CMK (cell line): Measurements from ENCODE around the gene ATP5MC2.
"Not testable (repeated sequence)": the region's sequence is repeated elsewhere in the genome, so short reads cannot be mapped to it uniquely, and the experiment has no call there.

Experiments used
- DNase-seq: peaks from one replicate; pipeline ENCODE4 v3.0.0-alpha.2; 2010; ENCODE audit warnings: low read depth

The ATP5MC2 gene

DNA sequence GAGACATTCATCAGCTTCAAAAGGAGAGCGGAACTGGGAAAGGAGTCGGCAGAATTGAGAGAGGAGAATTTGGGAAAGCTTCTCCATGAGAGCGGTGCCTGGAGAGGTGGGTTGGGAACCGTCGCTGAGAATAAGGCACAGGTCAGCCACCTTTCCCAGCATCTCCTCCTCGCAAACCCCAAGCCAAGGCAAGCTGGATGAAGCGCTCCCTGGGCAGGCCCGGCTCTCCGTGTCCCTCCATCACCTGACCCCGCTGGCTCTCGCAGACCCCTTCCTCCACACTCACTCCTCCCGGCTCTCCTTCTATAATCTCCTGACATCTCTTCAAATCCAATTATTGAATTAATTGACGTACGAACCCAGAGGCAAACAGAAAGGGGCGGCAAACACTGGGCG lies 18.9 kb upstream of the ATP5MC2 start:
- DNase-seq, result no peak

GRCh38 chr12:53688134-53688533 lies 12.3 kb upstream of the ATP5MC2 start:
- no peak for DNase-seq

DNA sequence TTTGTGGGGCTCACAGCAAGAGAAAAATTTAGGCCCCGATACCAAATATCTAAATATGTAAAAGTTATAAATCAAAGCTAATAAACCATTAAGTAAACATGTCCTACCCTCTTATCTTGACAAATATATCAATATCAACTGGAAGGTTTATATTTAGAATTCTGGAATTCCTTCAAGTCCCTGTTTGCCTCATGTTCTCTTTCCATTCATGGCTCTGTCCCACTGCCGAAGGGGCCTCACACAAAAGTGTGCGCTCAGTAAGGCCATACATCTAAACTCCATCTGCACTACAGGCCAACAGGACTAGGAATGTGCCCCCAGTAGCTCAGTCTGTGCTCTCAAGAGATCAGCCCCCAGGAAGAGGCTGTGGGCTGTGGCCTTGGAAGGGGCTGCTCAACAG lies 10.6 kb upstream of the ATP5MC2 start:
- DNase-seq, result no peak

DNA sequence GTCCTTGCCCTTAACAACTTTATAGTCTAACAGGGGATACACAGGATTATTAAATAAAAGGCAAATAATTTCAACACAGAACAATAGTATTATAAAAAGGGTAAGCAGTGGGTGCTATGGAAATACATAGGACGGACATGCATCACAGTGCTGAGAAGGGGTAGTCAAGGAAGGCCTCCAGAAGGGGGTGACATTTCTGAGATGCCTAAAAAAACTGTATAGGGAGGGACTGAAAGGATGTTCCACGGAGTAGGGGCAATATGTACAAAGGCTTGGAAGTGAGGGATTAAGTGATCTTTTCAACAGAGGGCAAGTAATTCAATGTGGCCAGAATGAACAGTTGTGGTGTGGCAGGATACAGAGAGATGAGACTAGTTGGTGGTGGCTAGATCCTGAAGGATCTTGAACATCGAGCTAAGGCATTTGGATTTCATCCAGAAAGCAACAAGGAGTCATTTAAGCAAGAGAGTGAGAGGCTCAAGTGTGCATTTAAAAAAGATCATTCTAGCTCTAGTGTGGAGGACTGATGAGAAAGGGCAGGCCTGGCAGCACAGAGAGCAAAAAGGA lies 8.9 kb upstream of the ATP5MC2 start:
- DNase-seq, result no peak

DNA sequence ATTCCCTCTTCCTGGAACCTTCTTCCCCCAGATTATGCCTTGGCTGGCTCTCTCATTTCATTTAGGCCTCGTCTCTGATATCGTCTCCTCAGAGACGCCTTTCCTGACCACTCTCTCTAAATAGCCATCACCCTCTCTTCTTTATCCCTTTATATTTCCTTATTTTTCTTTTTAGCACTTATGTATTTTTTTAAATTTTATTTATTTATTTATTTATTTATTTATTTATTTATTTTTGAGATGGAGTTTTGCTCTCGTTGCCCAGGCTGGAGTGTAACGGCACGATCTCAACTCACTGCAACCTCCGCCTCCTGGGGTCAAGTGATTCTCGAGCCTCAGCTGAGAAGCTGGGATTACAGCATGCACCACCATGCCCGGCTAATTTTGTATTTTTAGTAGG lies 8.1 kb upstream of the ATP5MC2 start:
- DNase-seq, result no peak

- DNase-seq, result no peak
Observed at GRCh38 chr12:53683494-53683893, 7.6 kb upstream of the ATP5MC2 start.

DNA sequence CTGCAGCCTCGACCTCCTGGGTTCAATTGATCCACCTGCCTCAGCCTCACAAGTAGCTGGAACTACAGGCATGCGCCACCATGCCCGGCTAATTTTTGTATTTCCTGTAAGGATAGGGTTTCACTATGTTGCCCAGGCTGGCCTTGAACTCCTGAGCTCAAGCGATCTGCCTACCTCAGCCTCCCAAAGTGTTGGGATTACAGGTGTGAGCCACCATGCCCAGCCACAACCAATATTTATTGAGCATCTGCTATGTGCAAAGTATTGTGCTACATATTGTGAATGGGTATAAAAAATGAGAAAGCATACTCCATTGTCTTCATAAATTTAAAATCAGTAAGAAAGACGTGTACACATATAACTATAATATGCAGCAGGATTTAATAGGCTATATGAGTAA lies 4.2 kb upstream of the ATP5MC2 start:
- not testable (repeated sequence) for DNase-seq

DNA sequence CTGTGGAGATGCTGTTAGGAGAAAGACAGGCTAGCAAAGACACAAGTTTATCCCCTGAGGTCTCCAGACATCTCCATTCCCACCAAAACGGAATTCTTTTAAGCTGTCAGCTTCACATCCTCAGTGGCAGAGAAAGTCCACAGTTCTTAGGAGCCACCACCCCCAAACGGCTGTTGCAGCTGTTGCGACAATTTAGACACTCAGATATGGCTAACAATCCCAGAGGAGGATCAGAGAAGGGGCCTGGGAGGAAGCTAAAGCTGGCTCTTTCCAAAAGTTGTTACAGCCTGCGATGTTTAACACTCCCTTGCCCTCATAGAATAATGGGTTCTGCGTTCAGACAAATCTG lies 1.9 kb upstream of the ATP5MC2 start:
- DNase-seq, result no peak

GRCh38 chr12:53677016-53677799 lies 1.3 kb upstream of the ATP5MC2 start:
- no peak for DNase-seq

GRCh38 chr12:53676656-53677015 lies 753 bp upstream of the ATP5MC2 start:
- no peak for DNase-seq

DNA sequence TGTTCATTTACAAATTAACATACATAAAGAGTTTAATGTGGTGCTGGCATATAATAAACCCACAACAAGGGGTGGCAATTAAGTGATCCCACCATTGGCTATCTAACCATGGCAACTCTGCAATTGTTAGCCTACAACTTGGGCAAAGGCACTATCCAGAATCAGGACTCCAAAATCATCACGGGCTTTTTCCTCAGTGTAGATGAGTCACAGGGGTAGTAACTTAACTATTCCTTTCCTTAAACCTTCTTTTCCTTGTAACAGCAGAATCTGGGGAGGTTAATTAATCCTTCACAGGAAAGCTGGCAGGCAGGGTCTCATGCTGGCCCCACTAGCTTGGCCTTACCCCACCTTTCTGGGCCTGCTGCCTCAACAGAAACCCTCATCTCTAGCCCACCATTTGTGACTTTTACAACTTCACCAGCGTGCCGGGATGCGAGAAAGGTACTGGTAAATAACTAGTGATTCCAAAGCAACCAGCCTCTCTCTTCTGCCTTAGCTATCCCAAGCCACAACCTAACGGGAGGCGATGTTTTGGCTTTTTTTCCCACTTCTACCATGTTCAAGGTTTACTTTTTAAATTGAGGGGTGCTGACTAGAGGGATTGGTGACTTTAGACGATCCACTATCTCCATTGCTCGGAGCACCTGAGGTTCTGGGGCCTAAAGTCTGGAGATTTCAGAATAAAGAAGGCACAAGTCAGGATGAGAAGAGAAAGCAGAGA lies 744 bp downstream of the ATP5MC2 start:
- DNase-seq, result no peak

DNA sequence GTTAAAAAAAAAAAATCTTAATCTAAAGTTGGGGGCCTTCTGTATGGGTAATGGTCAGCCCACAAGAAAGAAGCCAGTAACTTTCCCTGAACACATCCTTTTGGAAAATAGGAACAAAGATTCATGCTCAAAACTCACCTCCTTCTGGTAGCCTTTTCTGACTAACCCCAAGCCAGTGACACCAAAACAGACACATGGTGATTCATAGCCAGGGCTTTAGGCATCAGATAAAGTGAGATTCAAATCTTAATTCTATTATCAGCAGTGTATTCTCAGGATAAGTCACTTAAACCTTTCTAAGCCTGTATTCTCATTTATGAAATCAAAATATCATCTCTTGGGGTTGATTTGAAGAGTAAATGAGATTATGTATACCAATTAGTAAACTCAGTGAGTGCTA lies 4.9 kb downstream of the ATP5MC2 start:
- DNase-seq, result no peak

DNA sequence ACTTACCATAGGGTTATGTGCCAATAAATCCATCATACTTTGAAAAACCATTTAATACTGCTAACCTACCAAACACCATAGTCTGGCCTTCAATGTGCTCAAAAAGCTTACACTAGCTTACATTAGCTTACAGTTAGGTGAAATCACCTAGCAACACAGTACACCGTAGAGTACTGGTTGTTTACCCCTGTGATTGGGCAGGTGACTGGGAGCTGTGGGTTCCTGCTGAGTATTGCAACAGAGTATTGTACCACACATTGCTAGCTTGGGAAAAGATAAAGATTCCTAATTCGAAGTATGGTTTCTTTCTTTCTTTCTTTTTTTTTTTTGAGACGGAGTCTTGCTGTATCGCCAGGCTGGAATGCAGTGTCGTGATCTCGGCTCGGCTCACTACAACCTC lies 5.6 kb downstream of the ATP5MC2 start:
- DNase-seq, result no peak

GRCh38 chr12:53667080-53667479 lies 8.8 kb downstream of the ATP5MC2 start:
- DNase-seq, result no peak

DNA sequence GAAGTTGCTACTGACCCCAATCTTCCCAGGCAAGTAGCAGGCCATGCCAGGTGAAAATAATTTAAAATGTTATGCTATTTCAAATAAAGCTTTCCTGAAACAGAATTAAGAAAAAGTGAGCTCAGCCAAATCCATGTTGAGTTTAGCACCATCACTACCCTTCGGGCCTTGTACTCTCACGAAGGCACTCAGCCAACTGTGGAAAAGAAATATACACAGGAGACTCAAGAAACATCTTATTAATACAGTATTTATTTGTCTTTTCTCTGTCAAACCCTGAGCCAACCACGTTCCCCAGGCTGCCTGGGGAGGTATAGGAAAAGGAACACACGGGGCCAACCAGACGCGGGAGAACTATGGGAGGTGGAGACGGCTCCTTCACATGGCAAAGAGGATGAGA lies 10.9 kb downstream of the ATP5MC2 start:
- DNase-seq, result no peak

DNA sequence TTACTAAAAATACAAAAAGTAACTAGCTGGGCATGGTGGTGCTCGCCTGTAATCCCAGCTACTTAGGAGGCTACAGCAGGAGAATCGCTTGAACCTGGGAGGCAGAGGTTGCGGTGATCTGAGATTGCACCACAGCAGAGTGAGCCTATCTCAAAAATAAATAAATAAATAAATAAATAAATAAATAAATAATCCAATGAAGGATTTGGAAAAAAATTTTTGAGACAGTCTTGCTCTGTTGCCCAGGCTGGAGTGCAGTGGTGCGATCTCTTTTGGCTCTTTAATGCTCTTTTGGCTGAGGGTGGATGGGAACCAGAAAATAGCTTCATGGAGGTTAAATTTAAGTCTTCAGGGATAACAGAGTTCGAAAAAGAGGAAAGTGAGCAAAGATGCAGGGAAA lies 11.7 kb downstream of the ATP5MC2 start:
- no peak for DNase-seq

DNA sequence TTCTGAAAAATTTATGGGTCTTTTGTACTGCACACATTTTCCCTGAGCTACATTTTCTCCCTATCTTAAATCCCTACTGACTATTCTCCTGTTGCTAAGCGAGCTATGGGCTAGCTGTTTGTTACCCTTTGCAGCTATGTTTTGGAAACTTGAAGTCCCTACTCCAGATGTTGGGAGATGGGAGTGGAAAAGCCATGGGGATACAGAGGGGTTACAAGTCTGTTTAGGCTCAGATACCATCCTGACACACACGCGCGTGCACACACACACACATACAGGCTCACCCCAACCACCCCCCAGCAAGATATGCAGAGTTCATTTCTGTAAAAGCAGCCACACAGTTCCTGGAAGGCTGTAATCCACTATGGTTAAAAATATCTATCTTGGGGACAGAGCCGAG lies 15.8 kb downstream of the ATP5MC2 start:
- DNase-seq, result no peak

DNA sequence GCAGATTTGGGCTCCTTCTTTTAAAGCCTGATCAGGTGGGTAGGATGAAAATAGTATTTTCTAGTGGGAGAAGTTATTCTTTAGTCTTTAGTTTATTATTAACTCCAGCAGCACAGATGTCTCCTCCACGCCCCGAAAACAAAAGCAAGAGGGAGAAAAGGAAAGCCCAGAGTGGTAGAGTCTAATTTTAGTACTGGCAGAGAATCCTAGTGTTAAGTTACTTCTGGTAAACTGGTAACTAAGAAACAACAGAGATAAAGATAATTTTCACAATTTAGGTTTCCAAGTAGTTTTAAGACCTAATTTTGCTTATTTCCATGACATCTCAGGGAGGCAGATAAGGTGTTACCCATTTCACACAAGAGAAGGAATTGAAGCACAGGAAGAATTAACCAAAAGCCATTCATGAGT lies 16.3 kb downstream of the ATP5MC2 start:
- DNase-seq, result no peak

DNA sequence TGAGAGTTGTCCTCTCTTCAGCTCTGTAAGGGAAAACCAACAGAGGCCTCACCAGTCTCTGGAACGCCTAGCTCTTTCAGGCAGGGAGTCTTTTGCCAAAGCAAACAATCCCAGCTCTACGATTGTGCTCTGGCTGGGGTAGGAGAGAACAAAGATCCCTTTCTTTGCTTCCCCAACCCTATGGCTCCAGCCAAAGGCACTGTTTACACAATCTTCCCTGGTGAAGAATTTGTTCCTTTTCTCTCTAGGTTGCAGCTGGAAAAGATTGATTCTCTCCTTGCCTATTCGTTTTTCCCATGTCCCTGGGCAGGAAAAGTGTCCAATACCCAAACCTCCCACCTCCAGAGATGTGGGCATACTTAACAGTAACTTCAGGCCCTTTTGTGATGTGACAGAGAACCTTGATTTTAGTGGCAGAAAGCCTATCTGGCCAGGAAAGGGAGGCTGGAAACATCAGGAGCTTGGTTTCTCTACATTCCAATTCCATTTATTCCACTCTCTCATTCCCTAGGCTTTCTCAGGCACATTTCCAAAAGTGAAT lies 16.8 kb downstream of the ATP5MC2 start:
- DNase-seq, result no peak

DNA sequence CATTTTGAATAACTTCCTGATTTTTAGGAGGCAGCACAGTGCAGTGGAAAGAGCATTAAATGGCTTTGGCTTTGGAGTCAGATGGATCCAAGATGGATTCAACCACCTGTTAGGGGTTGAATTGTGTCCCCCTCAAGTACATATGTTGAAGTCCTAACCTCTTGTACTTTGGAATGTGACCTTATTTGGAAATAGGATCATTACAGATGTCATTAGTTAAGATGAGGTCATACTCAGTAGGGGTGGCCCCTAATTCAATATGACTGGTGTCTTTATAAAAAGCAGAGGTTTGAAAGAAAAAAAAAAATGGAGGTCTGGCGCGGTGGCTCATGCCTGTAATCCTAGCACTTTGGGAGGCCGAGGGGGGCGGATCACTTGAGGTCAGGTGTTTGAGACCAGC lies 18.8 kb downstream of the ATP5MC2 start:
- no peak for DNase-seq

DNA sequence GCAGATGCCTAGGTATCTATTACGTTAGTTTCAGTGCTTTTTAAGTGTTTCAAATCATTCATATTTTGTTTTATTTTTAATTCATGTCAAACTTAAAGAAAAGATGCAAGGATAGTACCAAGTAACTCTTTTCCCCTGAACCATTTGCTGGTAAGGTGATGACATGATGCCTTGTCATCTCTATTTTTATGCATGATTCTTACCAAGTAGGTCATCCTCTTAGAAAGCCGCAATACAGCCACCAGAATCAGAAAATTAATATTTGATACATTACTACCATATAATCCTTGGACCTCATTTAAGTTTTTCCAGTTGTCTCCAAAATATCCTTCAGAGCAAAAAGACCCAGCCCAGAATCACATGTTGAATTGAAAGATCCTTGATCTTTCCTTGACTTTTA lies 22.3 kb downstream of the ATP5MC2 start:
- DNase-seq, result no peak

GRCh38 chr12:53652366-53652765 lies 23.5 kb downstream of the ATP5MC2 start:
- DNase-seq, result no peak

- no peak for DNase-seq
Observed at GRCh38 chr12:53651737-53652136, 24.1 kb downstream of the ATP5MC2 start.
